HG03439 (cell line): Measurements from ENCODE around the gene ATN1.

Experiments used
- ATAC-seq: cut with Tn5 transposase; IDR thresholded peaks from one replicate; pipeline ENCODE4 v1.9.1; 2021; ENCODE audit warnings: mild to moderate bottlenecking, moderate library complexity; ENCODE audit not compliant: unreplicated experiment

Gene ATN1

DNA sequence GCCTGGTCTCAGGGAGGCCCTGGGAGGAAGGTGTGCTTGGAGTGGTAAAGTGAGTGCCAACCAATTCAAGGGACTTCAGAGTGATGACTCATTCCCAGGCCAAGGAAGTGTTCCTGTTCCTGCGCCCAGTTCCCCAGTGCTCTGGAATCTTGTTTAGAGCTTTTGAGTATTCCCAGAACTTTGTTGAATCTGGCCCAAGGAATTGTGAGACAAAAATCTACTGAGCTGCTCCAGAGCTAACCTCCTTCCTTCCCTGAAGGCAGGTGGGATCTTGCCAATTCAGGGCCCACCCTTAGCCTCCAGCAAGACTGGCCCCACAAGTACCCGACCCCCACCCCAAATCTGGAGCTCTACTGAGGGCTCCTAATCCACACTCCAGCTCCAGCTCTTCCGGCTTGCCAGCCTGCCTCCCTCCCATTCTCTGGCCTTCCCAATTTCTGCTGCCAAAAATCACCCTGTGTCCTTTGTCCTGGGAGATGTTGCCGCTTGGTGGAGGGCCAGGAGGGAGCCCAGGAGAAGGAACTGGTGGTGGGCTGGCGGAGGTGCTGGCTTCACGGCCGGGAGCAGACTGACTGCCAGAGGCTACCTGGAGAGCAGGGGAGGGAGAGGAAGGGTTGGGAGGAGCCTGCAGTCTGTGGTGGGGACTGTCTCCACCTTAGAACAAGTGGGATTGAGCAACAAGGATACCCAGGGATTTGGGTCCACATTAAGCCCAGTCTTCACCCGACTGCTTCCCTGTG is 2.0 kb upstream of the ATN1 start:
- ATAC-seq: no peak

GRCh38 chr12:6928022-6928702 is 403 bp downstream of the ATN1 start:
- ATAC-seq: no peak

GRCh38 chr12:6928703-6929407 is 1.1 kb downstream of the ATN1 start:
- ATAC-seq: no peak

- ATAC-seq: no peak
Measured at GRCh38 chr12:6929466-6930452, 2.0 kb downstream of the ATN1 start.

GRCh38 chr12:6932766-6933165 is 5.0 kb downstream of the ATN1 start:
- no peak for ATAC-seq

DNA sequence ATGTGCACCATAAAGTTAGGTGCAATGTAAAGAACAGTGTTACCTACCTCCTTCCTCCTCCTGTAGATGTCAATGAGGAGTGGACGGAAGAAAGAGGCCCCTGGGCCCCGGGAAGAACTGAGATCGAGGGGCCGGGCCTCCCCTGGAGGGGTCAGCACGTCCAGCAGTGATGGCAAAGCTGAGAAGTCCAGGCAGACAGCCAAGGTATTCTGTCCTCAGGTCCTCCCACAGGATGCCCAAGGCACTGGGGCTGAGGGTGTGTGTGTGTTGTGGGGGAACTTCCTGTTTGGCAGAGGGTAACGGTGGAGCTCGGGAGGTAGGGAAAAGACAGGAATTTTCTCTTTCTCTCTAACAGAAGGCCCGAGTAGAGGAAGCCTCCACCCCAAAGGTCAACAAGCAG is 6.4 kb downstream of the ATN1 start:
- ATAC-seq: no peak

GRCh38 chr12:6935371-6936193 is 7.8 kb downstream of the ATN1 start:
- ATAC-seq: no peak

GRCh38 chr12:6936194-6936635 is 8.5 kb downstream of the ATN1 start:
- ATAC-seq: no peak

DNA sequence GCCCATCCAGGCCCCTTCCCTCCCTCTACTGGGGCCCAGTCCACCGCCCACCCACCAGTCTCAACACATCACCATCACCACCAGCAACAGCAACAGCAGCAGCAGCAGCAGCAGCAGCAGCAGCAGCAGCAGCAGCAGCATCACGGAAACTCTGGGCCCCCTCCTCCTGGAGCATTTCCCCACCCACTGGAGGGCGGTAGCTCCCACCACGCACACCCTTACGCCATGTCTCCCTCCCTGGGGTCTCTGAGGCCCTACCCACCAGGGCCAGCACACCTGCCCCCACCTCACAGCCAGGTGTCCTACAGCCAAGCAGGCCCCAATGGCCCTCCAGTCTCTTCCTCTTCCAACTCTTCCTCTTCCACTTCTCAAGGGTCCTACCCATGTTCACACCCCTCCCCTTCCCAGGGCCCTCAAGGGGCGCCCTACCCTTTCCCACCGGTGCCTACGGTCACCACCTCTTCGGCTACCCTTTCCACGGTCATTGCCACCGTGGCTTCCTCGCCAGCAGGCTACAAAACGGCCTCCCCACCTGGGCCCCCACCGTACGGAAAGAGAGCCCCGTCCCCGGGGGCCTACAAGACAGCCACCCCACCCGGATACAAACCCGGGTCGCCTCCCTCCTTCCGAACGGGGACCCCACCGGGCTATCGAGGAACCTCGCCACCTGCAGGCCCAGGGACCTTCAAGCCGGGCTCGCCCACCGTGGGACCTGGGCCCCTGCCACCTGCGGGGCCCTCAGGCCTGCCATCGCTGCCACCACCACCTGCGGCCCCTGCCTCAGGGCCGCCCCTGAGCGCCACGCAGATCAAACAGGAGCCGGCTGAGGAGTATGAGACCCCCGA is 9.1 kb downstream of the ATN1 start:
- ATAC-seq: peak; percentile 9

DNA sequence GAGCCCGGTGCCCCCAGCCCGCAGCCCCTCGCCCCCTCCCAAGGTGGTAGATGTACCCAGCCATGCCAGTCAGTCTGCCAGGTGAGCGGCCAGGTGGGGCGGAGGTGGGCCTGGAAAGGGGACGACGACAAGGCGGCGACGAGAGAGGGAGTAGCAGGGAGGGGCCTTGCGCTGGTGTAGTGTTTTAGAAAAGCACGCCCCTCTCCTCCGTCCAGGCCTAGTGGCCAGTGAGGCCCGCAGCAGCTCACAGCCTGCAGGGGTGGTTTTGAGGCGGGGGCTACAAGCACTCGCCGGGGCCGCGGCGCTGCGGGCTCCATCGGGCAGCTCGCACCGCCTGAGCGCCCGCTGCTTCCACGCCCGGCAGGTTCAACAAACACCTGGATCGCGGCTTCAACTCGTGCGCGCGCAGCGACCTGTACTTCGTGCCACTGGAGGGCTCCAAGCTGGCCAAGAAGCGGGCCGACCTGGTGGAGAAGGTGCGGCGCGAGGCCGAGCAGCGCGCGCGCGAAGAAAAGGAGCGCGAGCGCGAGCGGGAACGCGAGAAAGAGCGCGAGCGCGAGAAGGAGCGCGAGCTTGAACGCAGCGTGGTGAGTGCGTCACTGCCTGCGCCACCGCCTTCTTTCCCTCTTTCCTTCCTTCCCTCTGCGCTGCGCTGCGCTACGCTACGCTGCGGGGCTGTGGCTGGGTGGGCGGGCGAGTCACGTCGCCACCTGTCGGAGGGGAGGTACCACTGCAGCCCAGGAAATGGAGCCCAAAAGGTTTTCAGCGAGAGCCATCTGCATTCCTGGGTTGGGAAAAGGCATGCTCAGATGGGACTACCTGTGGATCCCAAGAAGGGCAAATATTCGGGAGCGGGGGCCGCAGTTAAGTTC is 10.0 kb downstream of the ATN1 start:
- peak; percentile 77 for ATAC-seq

GRCh38 chr12:6938353-6939190 is 10.8 kb downstream of the ATN1 start:
- ATAC-seq: no peak

DNA sequence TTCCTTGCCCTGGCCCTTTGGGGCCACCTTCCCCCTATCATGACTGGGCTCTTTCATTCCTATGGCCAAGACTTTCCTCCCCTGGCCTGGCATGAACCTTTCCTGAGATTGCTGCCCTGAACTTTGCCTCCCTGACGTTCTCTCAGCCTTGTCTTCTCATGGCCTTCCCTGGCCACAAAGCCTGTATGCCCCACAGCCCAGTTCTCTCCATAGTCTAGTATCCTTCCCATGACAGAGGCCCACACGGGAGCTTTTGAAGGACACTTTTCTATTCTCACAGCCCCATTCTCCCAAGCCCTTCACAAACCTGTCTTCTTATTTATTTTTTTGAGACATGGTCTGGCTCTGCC is 11.4 kb downstream of the ATN1 start:
- no peak for ATAC-seq

GRCh38 chr12:6941267-6941666 is 13.5 kb downstream of the ATN1 start:
- no peak for ATAC-seq

DNA sequence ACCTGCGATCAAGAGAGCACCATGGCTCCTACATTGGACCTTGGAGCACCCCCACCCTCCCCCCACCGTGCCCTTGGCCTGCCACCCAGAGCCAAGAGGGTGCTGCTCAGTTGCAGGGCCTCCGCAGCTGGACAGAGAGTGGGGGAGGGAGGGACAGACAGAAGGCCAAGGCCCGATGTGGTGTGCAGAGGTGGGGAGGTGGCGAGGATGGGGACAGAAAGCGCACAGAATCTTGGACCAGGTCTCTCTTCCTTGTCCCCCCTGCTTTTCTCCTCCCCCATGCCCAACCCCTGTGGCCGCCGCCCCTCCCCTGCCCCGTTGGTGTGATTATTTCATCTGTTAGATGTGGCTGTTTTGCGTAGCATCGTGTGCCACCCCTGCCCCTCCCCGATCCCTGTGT is 14.0 kb downstream of the ATN1 start:
- no peak for ATAC-seq

DNA sequence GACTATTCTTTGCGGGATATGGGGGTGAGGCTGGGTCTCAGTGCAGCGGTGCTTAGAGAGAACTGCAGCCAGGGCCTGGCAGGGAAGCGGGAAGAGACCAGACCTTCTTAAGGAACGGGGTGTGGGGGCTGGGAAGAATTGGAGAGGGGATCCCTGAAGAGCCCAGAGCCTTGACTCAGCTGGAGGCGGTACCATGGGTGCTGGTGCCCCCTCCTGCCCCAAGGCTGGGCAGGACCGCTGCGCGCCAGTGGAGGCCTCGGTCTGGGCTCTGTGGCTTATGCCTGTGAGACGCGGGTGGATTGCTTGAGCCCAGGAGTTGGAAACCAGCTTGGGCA is 14.5 kb downstream of the ATN1 start:
- ATAC-seq: no peak

GRCh38 chr12:6943389-6943721 is 15.6 kb downstream of the ATN1 start:
- peak; percentile 35 for ATAC-seq

DNA sequence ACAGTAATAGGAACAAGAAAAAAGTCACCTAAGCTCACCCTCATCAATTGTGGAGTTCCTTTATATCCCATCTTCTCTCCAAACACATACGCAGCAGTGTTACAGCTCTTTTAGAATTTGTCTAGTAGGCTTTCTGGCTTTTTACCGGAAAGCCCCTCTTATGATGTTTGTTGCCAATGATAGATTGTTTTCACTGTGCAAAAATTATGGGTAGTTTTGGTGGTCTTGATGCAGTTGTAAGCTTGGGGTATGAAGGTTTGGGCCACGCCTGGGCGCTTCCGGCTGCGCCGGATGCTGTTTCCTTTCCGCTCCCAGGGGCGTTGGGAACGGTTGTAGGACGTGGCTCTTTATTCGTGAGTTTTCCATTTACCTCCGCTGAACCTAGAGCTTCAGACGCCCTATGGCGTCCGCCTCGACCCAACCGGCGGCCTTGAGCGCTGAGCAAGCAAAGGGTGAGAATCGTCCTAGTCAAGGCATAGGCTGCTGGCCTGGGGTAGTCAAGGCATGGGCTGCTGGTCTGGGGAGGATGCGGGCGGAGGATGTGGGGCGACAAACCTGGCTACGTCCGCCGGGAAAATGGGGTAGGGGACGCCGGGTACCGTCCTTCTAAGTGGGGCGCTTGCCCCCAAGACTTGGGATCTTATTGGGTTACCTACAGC is 16.1 kb downstream of the ATN1 start, which contains the start of the genes C12orf57 and RNU7-1:
Gene C12orf57, plus strand, starts transcription at position 301 of the 659 bp plus-strand sequence. Its CDS starts 100 bp downstream, at position 401.
Gene RNU7-1, plus strand, starts transcription at position 95 of the 659 bp plus-strand sequence.
- peak; percentile 39 for ATAC-seq
